SH-SY5Y (cell line): ENCODE results near the gene PDYN.

Experiments used
- GATA2 ChIP-seq: IDR thresholded peaks from 2 replicates; pipeline ENCODE4 v1.6.1; 2011; ENCODE audit warnings: mild to moderate bottlenecking, low read depth, low read length
- GATA3 ChIP-seq: IDR thresholded peaks from 2 replicates; pipeline ENCODE4 v1.6.1; 2011; ENCODE audit warnings: low read depth, mild to moderate bottlenecking, low read length, moderate library complexity

- TF ChIP-seq GATA2 (no peak), GATA3 (no peak)
Observed at GRCh38 chr20:1945134-1945618, 48.7 kb downstream of the PDYN start.
